ENCODE data around the gene PRKAB2.

- no peak for TF ChIP-seq CTCF (conservative IDR thresholded peaks at IDR 0.05)
- no peak for TF ChIP-seq EZH2 (IDR thresholded peaks at IDR 0.05; ENCODE audit: low read depth)
Measured at GRCh38 chr1:147210987-147211386, 38.7 kb upstream of the PRKAB2 start.

Data from PC-9 (cell line).